ENCODE measurements around the gene BRIP1. TPM values are rescaled to one million over a fixed set of nuclear protein-coding genes. Genes with fewer than 3 reads are reported as not detected.

Gene BRIP1
- total RNA-seq, 1 experiment from 2014 or later, result 20.2 TPM

- Histone ChIP-seq H3K4me1 (ENCODE audit: insufficient read depth, low read length) (no peaks in the 10 kb centered on the region), H4K8ac (replicated peaks; ENCODE audit: insufficient read length, low read depth, low read length) (no peak overlapping the region), H4K5ac (ENCODE audit: insufficient read length, low read depth, low read length) (no peak overlapping the region), H3K18ac (ENCODE audit: insufficient read length, low read depth, low read length) (no peak overlapping the region), H3K9ac (ENCODE audit: extremely low read depth, insufficient read length, low read length) (no peak overlapping the region), H3K79me2 (ENCODE audit: insufficient read depth, low read length) (no peaks in the 10 kb centered on the region), H2BK15ac (ENCODE audit: low read depth, low read length) (no peak overlapping the region), H3K23me2 (ENCODE audit: insufficient read length, low read depth, low read length, poor library complexity, severe bottlenecking) (no peaks in the 10 kb centered on the region), H4K20me1 (ENCODE audit: control insufficient read depth, insufficient read depth, insufficient read length) (no peaks in the 10 kb centered on the region), H3K56ac (ENCODE audit: insufficient read length, low read depth, low read length) (no peak overlapping the region), H3K4me2 (ENCODE audit: insufficient read depth, insufficient read length, low read length) (no peak overlapping the region), H2AK5ac (ENCODE audit: insufficient read length, low read length) (no peak overlapping the region), H2AFZ (ENCODE audit: low read length) (no peak overlapping the region), H4K91ac (ENCODE audit: insufficient read length, low read depth, low read length) (no peak overlapping the region), H3K14ac (ENCODE audit: insufficient read depth, low read length) (no peak overlapping the region), H2BK12ac (ENCODE audit: insufficient read length, low read depth, low read length) (no peak overlapping the region), H2BK120ac (ENCODE audit: low read depth, low read length, poor library complexity, severe bottlenecking) (no peak overlapping the region), H2BK5ac (ENCODE audit: insufficient read length, low read length) (no peak overlapping the region), H2BK20ac (ENCODE audit: low read depth, low read length, poor library complexity, severe bottlenecking) (no peak overlapping the region), H3K79me1 (ENCODE audit: insufficient read depth, low read depth, low read length, poor library complexity, severe bottlenecking) (no peaks in the 10 kb centered on the region), H3K27me3 (ENCODE audit: insufficient read depth, low read length) (no peaks in the 10 kb centered on the region), H3T11ph (ENCODE audit: low read length) (no peak overlapping the region), H3K9me3 (ENCODE audit: control insufficient read depth, low read depth, low read length) (no peaks in the 10 kb centered on the region), H3K4ac (ENCODE audit: low read depth, low read length) (no peak overlapping the region), H3K23ac (ENCODE audit: insufficient read length, low read depth, low read length) (no peak overlapping the region), H3K27ac (ENCODE audit: insufficient read length, low read depth, low read length) (no peak overlapping the region)
- no peaks in the 10 kb centered on the region for H3K27me3 Mint-ChIP-seq (ENCODE audit: low read depth)
- no peaks in the 10 kb centered on the region for H3K9me3 Mint-ChIP-seq
- no peak for TF ChIP-seq CTCF (conservative IDR thresholded peaks at IDR 0.05)
- no peaks in the 10 kb centered on the region for H3K4me1 Mint-ChIP-seq
- no CpG with 5 or more reads among the region's 3 CpGs for whole genome bisulfite sequencing (ENCODE audit: extremely low coverage, insufficient read length, low lambda C conversion rate)
- H3K27ac Mint-ChIP-seq, result no peak overlapping the region; a peak in 1 of 7 replicates
- H3K4me3 Mint-ChIP-seq, result no peak overlapping the region
- peaks cover 14 to 39% (median 30%) of the 10 kb centered on the region in 3 experiments; a peak in 6 of 7 replicates for H3K36me3 Mint-ChIP-seq (ENCODE audit: insufficient read depth in 1 of 3, low read depth in 3 of 3)
- DNase-seq, result no peak
These were observed 69.8 kb downstream of the BRIP1 start for GRCh38 chr17:61793565-61793964.
